ENCODE data around the gene TCERG1L. TPM values are rescaled to one million over a fixed set of nuclear protein-coding genes. Genes with fewer than 3 reads are reported as not detected.

TCERG1L gene
- total and polyA plus RNA-seq, 9 of the 15 experiments (the other 6 are each of a cell fraction or from before 2014, with no cell fraction given) = not detected

DNA sequence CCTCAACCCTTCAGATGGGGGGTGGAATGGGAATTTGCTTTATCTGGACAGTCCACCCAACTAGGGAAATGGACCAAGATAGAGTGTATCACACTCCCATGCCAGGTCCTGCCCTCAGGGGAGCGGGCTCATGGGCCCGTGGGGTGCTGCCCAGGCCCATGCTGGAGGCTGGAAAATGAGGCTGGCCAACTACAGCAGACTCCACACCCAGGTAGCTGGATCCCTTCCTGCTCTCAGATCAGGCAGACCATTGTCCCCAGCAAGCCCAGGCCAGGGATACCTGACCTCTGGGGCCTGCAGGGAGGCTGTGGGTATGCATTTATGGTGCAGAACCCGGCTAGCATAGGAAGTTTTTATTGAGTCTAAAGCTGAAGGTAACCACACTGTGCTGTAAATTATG lies 162.4 kb downstream of the TCERG1L start:
- POLR2A ChIA-PET = interaction anchor here (0.5 kb wide), 1 partner anchor 577 kb away, joined by 3 read pairs; no protein-coding TSS in a partner anchor
- in situ Hi-C loops (cut with MboI) = no loop called here
- CTCF ChIA-PET (ENCODE audit: low intra/inter-chr PET ratio) = no interaction called here
- Histone ChIP-seq H3K79me2 (ENCODE audit: control insufficient read depth, insufficient read depth, low read length) (no peaks in the 10 kb centered on the region), H3K27ac (ENCODE audit: extremely low read depth, low read depth, low read length) (no peak overlapping the region), H3K27me3 (ENCODE audit: control insufficient read depth in 2 of 2, insufficient read depth in 2 of 2, low read length in 2 of 2) (peaks cover 0 to 7% of the 10 kb centered on the region in 2 experiments; a peak in 2 of 5 replicates), H3K36me3 (ENCODE audit: control insufficient read depth, insufficient read depth, low read length) (no peaks in the 10 kb centered on the region), H3K9ac (ENCODE audit: insufficient read depth in 1 of 2, low read depth in 2 of 2, low read length in 2 of 2) (no peak overlapping the region), H2AFZ (ENCODE audit: low read depth, low read length) (no peak overlapping the region), H3K4me3 (no peak overlapping the region), H4K20me1 (replicated peaks; ENCODE audit: control insufficient read depth, insufficient read depth, low read length) (no peaks in the 10 kb centered on the region), H3K4me2 (ENCODE audit: insufficient read depth, low read length) (no peak overlapping the region), H3K9me1 (ENCODE audit: control insufficient read depth, insufficient read depth, low read length) (no peaks in the 10 kb centered on the region), H3K9me3 (replicated peaks; ENCODE audit: control insufficient read depth, insufficient read depth, low read depth, low read length) (no peaks in the 10 kb centered on the region), H3K4me1 (replicated peaks in 1 of 2; ENCODE audit: control insufficient read depth in 2 of 2, insufficient read depth in 2 of 2, low read length in 2 of 2) (no peaks in the 10 kb centered on the region)
- 20% methylated on average over 2 of the region's 3 CpGs for WGBS (ENCODE audit: insufficient coverage, low coverage, missing lambda C conversion rate)
- TF ChIP-seq ZFP30 (CRISPR knock-in tag; IDR thresholded peaks at IDR 0.05; ENCODE audit: borderline replicate concordance) (no peak), ZKSCAN8 (CRISPR knock-in tag; IDR thresholded peaks at IDR 0.05) (no peak), BACH1 (tag; IDR thresholded peaks at IDR 0.05) (no peak), HOMEZ (CRISPR knock-in tag; IDR thresholded peaks at IDR 0.05) (no peak), ATF7 (IDR thresholded peaks at IDR 0.05) (no peak), GTF3C2 (IDR thresholded peaks at IDR 0.05; ENCODE audit: borderline replicate concordance, extremely low read depth, insufficient read length) (no peak), SOX6 (IDR thresholded peaks at IDR 0.05) (no peak), ZEB2 (IDR thresholded peaks at IDR 0.05) (no peak), CEBPB (tag; IDR thresholded peaks at IDR 0.05) (no peak)
- TF ChIP-seq, protein P1, sequence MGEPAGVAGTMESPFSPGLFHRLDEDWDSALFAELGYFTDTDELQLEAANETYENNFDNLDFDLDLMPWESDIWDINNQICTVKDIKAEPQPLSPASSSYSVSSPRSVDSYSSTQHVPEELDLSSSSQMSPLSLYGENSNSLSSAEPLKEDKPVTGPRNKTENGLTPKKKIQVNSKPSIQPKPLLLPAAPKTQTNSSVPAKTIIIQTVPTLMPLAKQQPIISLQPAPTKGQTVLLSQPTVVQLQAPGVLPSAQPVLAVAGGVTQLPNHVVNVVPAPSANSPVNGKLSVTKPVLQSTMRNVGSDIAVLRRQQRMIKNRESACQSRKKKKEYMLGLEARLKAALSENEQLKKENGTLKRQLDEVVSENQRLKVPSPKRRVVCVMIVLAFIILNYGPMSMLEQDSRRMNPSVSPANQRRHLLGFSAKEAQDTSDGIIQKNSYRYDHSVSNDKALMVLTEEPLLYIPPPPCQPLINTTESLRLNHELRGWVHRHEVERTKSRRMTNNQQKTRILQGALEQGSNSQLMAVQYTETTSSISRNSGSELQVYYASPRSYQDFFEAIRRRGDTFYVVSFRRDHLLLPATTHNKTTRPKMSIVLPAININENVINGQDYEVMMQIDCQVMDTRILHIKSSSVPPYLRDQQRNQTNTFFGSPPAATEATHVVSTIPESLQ (CRISPR knock-in tag; IDR thresholded peaks at IDR 0.05) = no peak
- intact Hi-C loops (cut with micrococcal nuclease) = no loop called here
- no peak for DNase-seq (ENCODE audit: extremely low read depth in 1 of 4, low spot score in 3 of 4)
- ATAC-seq = no peak
- FAIRE-seq = no peak
- BruUV-seq (replicated peaks) = no TSS peak
